Liver (tissue), 3 donors: ENCODE data around the gene OR5L2.
"Not testable (repeated sequence)": the region's sequence is repeated elsewhere in the genome, so short reads cannot be mapped to it uniquely, and the experiment has no call there.

ENCODE experiments used
- EGR1 ChIP-seq, 2 donors: IDR thresholded peaks; 2 replicates each; pipeline ENCODE4 v1.6.1; 2016 to 2018; ENCODE audit warnings: antibody characterized with exemption in 2 of 2, low read depth in 2 of 2
- YY1 ChIP-seq: IDR thresholded peaks from 2 replicates; pipeline ENCODE4 v1.6.1; 2016; ENCODE audit warnings: antibody characterized with exemption, mild to moderate bottlenecking
- TF ChIP-seq, protein P1 (sequence below): fragments of 150-350 bp; IDR thresholded peaks from 2 replicates; pipeline ENCODE4 v1.5.1; 2017; ENCODE audit warnings: improper control_type of control experiment, low read depth, low read length; ENCODE audit not compliant: missing input control
- TF ChIP-seq, protein P2 (sequence below): IDR thresholded peaks from 2 replicates; pipeline ENCODE4 v1.6.1; 2016; ENCODE audit warnings: antibody characterized with exemption
- TF ChIP-seq, protein P3 (sequence below): IDR thresholded peaks from 2 replicates; pipeline ENCODE4 v1.6.1; 2016; ENCODE audit warnings: antibody characterized with exemption, mild to moderate bottlenecking
- donor health status: healthy.
- donor health status: healthy.

DNA sequence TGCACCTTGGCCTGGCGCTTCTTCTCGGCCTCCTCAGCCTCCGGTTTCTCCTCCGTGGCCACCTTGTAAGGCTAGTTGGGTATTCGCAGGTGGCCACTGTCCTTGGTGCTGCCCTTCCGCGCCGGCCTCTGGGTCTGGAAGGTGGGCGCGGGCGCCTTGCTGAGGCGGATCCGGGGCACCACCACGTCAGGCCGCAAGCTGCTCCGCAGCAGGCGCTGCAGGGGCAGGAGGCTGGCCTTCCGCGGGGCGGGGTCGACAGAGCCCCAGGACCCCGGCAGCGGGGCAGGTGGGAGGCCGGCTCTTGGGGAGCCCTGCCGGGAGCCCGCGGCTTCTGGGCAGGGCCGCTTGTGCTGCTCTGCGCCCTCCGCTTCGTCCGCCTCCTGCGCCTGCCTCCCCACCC, 45.7 kb downstream of the OR5L2 start:
- not testable (repeated sequence) for TF ChIP-seq EGR1 (IDR thresholded peaks at IDR 0.05; ENCODE audit: low read depth in 2 of 2); YY1
- TF ChIP-seq, protein P1, sequence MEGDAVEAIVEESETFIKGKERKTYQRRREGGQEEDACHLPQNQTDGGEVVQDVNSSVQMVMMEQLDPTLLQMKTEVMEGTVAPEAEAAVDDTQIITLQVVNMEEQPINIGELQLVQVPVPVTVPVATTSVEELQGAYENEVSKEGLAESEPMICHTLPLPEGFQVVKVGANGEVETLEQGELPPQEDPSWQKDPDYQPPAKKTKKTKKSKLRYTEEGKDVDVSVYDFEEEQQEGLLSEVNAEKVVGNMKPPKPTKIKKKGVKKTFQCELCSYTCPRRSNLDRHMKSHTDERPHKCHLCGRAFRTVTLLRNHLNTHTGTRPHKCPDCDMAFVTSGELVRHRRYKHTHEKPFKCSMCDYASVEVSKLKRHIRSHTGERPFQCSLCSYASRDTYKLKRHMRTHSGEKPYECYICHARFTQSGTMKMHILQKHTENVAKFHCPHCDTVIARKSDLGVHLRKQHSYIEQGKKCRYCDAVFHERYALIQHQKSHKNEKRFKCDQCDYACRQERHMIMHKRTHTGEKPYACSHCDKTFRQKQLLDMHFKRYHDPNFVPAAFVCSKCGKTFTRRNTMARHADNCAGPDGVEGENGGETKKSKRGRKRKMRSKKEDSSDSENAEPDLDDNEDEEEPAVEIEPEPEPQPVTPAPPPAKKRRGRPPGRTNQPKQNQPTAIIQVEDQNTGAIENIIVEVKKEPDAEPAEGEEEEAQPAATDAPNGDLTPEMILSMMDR, result not testable (repeated sequence)
- TF ChIP-seq, protein P2, sequence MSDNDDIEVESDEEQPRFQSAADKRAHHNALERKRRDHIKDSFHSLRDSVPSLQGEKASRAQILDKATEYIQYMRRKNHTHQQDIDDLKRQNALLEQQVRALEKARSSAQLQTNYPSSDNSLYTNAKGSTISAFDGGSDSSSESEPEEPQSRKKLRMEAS, result not testable (repeated sequence)
- TF ChIP-seq, protein P3, sequence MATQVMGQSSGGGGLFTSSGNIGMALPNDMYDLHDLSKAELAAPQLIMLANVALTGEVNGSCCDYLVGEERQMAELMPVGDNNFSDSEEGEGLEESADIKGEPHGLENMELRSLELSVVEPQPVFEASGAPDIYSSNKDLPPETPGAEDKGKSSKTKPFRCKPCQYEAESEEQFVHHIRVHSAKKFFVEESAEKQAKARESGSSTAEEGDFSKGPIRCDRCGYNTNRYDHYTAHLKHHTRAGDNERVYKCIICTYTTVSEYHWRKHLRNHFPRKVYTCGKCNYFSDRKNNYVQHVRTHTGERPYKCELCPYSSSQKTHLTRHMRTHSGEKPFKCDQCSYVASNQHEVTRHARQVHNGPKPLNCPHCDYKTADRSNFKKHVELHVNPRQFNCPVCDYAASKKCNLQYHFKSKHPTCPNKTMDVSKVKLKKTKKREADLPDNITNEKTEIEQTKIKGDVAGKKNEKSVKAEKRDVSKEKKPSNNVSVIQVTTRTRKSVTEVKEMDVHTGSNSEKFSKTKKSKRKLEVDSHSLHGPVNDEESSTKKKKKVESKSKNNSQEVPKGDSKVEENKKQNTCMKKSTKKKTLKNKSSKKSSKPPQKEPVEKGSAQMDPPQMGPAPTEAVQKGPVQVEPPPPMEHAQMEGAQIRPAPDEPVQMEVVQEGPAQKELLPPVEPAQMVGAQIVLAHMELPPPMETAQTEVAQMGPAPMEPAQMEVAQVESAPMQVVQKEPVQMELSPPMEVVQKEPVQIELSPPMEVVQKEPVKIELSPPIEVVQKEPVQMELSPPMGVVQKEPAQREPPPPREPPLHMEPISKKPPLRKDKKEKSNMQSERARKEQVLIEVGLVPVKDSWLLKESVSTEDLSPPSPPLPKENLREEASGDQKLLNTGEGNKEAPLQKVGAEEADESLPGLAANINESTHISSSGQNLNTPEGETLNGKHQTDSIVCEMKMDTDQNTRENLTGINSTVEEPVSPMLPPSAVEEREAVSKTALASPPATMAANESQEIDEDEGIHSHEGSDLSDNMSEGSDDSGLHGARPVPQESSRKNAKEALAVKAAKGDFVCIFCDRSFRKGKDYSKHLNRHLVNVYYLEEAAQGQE, result not testable (repeated sequence)
